Kidney (tissue), 14 donors: ENCODE measurements around the gene LTA. TPM values are rescaled to one million over a fixed set of nuclear protein-coding genes. Genes with fewer than 3 reads are reported as not detected.

ENCODE experiments used
- DNase-seq, 5 donors: peaks; one replicate each; pipeline ENCODE4 v3.0.0-alpha.2; 2013 to 2020
- FAIRE-seq: peaks from 2 replicates; lab custom pipeline; 2012; peaks lifted over from hg19 to GRCh38; lab: Jason Lieb, UNC
- H3K27ac ChIP-seq, 2 donors: one replicate each; pipeline ENCODE4 v1.7.0; 2013; ENCODE audit warnings: low read depth in 2 of 2, low read length in 2 of 2, inconsistent platforms in 1 of 2
- H3K27me3 ChIP-seq: one replicate; pipeline ENCODE4 v1.7.1; 2013; ENCODE audit warnings: low read length, inconsistent platforms; ENCODE audit not compliant: control insufficient read depth, insufficient read depth
- H3K36me3 ChIP-seq, 3 donors: one replicate each; pipeline versions ENCODE4 v1.7.0 to v1.7.1; 2013; ENCODE audit warnings: low read length in 3 of 3, control low read depth in 1 of 3, inconsistent platforms in 1 of 3; ENCODE audit not compliant: insufficient read depth in 3 of 3, control insufficient read depth in 2 of 3
- H3K4me1 ChIP-seq, 3 donors: one replicate each; pipeline versions ENCODE4 v1.7.0 to v1.7.1; 2013; ENCODE audit warnings: low read length in 3 of 3, inconsistent platforms in 1 of 3, low read depth in 1 of 3; ENCODE audit not compliant: control insufficient read depth in 2 of 3, insufficient read depth in 2 of 3
- H3K4me3 ChIP-seq, 3 donors: one replicate each; pipeline versions ENCODE4 v1.7.0 to v1.8.1; 2013; ENCODE audit warnings: low read length in 3 of 3, control low read depth in 1 of 3, inconsistent platforms in 1 of 3
- H3K9ac ChIP-seq, 3 donors: one replicate each; pipeline versions ENCODE4 v1.7.0 to v1.7.1; 2013; ENCODE audit warnings: low read length in 3 of 3, control low read depth in 1 of 3, inconsistent platforms in 1 of 3
- H3K9me3 ChIP-seq, 3 donors: one replicate each; pipeline versions ENCODE4 v1.7.0 to v1.7.1; 2013; ENCODE audit warnings: low read length in 3 of 3, control low read depth in 1 of 3, inconsistent platforms in 1 of 3; ENCODE audit not compliant: control insufficient read depth in 2 of 3, insufficient read depth in 1 of 3
- intact Hi-C: fragments of 100-400 bp; cut with DNase I; formaldehyde crosslinking; loops from one replicate; pipeline ENCODE4 v1.11.1; 2022
- polyA plus RNA-seq: library from polyadenylated mRNA; stranded (reverse); fragments of 350-450 nt; fragmentation: Illumina TruSeq; extraction: RNeasy Lipid Tissue Mini Kit (QIAGEN cat#74804); gene quantifications from one replicate; pipeline ENCODE4 v1.2.3, GENCODE V29; 2014; ENCODE audit warnings: low read depth, low replicate concordance; ENCODE audit not compliant: insufficient read depth
- total RNA-seq: library from RNA; stranded (reverse); fragmentation: NEBNext Ultra II Directional; extraction: Animal tissue kit (Norgen Biotek cat#: 25700); gene quantifications from one replicate; pipeline ENCODE4 v1.2.1, GENCODE V29; 2021
- TF ChIP-seq, protein P1 (sequence below): IDR thresholded peaks from 3 replicates; pipeline ENCODE4 v1.5.1; 2012; ENCODE audit warnings: mild to moderate bottlenecking, moderate library complexity, borderline replicate concordance; ENCODE audit not compliant: insufficient read depth; ENCODE audit errors: extremely low read depth
- donor health status: control.
- donor health status: control.
- donor health status: control.
- donor health status: control.
- donor health status: control.
- donor health status: DM: yes; HTN: yes; CAD: no.
- donor health status: Normal renal cell carcinoma (clear cell type).

Gene LTA
- total and polyA plus RNA-seq, 2 donors from 2014 or later: 0.35 TPM; not detected in 1

DNA sequence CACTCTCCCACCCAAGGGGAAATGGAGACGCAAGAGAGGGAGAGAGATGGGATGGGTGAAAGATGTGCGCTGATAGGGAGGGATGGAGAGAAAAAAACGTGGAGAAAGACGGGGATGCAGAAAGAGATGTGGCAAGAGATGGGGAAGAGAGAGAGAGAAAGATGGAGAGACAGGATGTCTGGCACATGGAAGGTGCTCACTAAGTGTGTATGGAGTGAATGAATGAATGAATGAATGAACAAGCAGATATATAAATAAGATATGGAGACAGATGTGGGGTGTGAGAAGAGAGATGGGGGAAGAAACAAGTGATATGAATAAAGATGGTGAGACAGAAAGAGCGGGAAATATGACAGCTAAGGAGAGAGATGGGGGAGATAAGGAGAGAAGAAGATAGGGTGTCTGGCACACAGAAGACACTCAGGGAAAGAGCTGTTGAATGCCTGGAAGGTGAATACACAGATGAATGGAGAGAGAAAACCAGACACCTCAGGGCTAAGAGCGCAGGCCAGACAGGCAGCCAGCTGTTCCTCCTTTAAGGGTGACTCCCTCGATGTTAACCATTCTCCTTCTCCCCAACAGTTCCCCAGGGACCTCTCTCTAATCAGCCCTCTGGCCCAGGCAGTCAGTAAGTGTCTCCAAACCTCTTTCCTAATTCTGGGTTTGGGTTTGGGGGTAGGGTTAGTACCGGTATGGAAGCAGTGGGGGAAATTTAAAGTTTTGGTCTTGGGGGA, 4.0 kb downstream of the LTA start:
- H3K27me3 ChIP-seq: no peaks in the 10 kb centered on the region
- no peak for FAIRE-seq
- no peak overlapping the region for H3K9ac ChIP-seq
- intact Hi-C loops: no loop called here
- TF ChIP-seq, protein P1, sequence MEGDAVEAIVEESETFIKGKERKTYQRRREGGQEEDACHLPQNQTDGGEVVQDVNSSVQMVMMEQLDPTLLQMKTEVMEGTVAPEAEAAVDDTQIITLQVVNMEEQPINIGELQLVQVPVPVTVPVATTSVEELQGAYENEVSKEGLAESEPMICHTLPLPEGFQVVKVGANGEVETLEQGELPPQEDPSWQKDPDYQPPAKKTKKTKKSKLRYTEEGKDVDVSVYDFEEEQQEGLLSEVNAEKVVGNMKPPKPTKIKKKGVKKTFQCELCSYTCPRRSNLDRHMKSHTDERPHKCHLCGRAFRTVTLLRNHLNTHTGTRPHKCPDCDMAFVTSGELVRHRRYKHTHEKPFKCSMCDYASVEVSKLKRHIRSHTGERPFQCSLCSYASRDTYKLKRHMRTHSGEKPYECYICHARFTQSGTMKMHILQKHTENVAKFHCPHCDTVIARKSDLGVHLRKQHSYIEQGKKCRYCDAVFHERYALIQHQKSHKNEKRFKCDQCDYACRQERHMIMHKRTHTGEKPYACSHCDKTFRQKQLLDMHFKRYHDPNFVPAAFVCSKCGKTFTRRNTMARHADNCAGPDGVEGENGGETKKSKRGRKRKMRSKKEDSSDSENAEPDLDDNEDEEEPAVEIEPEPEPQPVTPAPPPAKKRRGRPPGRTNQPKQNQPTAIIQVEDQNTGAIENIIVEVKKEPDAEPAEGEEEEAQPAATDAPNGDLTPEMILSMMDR: no peak
- no peak overlapping the region for H3K27ac ChIP-seq
- H3K9me3 ChIP-seq: no peaks in the 10 kb centered on the region
- H3K4me3 ChIP-seq: peak overlapping the region in 2 of 3 donors; percentile 36 to 37
- no peak for DNase-seq
- no peaks in the 10 kb centered on the region for H3K36me3 ChIP-seq
- peaks cover 0 to 5% (median 2%) of the 10 kb centered on the region in 3 donors for H3K4me1 ChIP-seq

DNA sequence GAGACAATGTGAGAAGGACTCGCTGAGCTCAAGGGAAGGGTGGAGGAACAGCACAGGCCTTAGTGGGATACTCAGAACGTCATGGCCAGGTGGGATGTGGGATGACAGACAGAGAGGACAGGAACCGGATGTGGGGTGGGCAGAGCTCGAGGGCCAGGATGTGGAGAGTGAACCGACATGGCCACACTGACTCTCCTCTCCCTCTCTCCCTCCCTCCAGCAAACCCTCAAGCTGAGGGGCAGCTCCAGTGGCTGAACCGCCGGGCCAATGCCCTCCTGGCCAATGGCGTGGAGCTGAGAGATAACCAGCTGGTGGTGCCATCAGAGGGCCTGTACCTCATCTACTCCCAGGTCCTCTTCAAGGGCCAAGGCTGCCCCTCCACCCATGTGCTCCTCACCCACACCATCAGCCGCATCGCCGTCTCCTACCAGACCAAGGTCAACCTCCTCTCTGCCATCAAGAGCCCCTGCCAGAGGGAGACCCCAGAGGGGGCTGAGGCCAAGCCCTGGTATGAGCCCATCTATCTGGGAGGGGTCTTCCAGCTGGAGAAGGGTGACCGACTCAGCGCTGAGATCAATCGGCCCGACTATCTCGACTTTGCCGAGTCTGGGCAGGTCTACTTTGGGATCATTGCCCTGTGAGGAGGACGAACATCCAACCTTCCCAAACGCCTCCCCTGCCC, 4.9 kb downstream of the LTA start:
- Histone ChIP-seq H3K27ac (no peak overlapping the region), H3K36me3 (no peaks in the 10 kb centered on the region), H3K4me1 (peaks cover 0 to 7% (median 5%) of the 10 kb centered on the region in 3 donors), H3K27me3 (no peaks in the 10 kb centered on the region), H3K9me3 (no peaks in the 10 kb centered on the region), H3K4me3 (no peak overlapping the region), H3K9ac (no peak overlapping the region)
- TF ChIP-seq, protein P1: no peak
- no peak for FAIRE-seq
- DNase-seq: no peak
- intact Hi-C loops: no loop called here

DNA sequence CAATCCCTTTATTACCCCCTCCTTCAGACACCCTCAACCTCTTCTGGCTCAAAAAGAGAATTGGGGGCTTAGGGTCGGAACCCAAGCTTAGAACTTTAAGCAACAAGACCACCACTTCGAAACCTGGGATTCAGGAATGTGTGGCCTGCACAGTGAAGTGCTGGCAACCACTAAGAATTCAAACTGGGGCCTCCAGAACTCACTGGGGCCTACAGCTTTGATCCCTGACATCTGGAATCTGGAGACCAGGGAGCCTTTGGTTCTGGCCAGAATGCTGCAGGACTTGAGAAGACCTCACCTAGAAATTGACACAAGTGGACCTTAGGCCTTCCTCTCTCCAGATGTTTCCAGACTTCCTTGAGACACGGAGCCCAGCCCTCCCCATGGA, 5.5 kb downstream of the LTA start:
- intact Hi-C loops: no loop called here
- TF ChIP-seq, protein P1: no peak
- no peaks in the 10 kb centered on the region for H3K9me3 ChIP-seq
- H3K36me3 ChIP-seq: no peaks in the 10 kb centered on the region
- no peak for FAIRE-seq
- no peak overlapping the region for H3K27ac ChIP-seq
- H3K9ac ChIP-seq: no peak overlapping the region
- no peak overlapping the region for H3K4me3 ChIP-seq
- H3K4me1 ChIP-seq: peaks cover 0 to 7% (median 5%) of the 10 kb centered on the region in 3 donors
- no peak for DNase-seq
- no peaks in the 10 kb centered on the region for H3K27me3 ChIP-seq
